Astrocyte (in vitro differentiated cells and primary cell): ENCODE results near the gene BRMS1. TPM values are rescaled to one million over a fixed set of nuclear protein-coding genes. Genes with fewer than 3 reads are reported as not detected.

Experiments
- DNase-seq: peaks from one replicate; pipeline ENCODE4 v3.0.0-alpha.2; 2010; ENCODE audit warnings: low read depth
- FAIRE-seq: peaks from 2 replicates; lab custom pipeline; 2011; peaks lifted over from hg19 to GRCh38; lab: Jason Lieb, UNC
- H2AFZ ChIP-seq: 2 replicates; pipeline ENCODE4 v1.6.0; 2012; ENCODE audit warnings: low read depth, low read length, inconsistent platforms
- H3K27ac ChIP-seq: 2 replicates; pipeline ENCODE4 v1.5.1; 2011; ENCODE audit warnings: low read depth, low read length, inconsistent platforms
- H3K27me3 ChIP-seq: 2 replicates; pipeline ENCODE4 v1.6.0; 2011; ENCODE audit warnings: low read length, inconsistent platforms; ENCODE audit not compliant: insufficient read depth
- H3K36me3 ChIP-seq: 2 replicates; pipeline ENCODE4 v1.5.1; 2011; ENCODE audit warnings: low read length, inconsistent platforms; ENCODE audit not compliant: insufficient read depth
- H3K4me1 ChIP-seq: 2 replicates; pipeline ENCODE4 v1.5.1; 2011; ENCODE audit warnings: low read length, inconsistent platforms; ENCODE audit not compliant: insufficient read depth
- H3K4me2 ChIP-seq: 2 replicates; pipeline ENCODE4 v1.6.0; 2012; ENCODE audit warnings: low read length, inconsistent platforms
- H3K4me3 ChIP-seq: 2 replicates; pipeline ENCODE4 v1.5.1; 2011; ENCODE audit warnings: low read depth, mild to moderate bottlenecking, low read length, inconsistent platforms; ENCODE audit not compliant: insufficient read depth
- H3K79me2 ChIP-seq: 2 replicates; pipeline ENCODE4 v1.6.0; 2012; ENCODE audit warnings: mild to moderate bottlenecking, low read length, inconsistent platforms; ENCODE audit not compliant: insufficient read depth
- H3K9ac ChIP-seq: 2 replicates; pipeline ENCODE4 v1.6.0; 2012; ENCODE audit warnings: mild to moderate bottlenecking, low read length, inconsistent platforms
- H3K9me3 ChIP-seq: 2 replicates; pipeline ENCODE4 v1.5.1; 2012; ENCODE audit warnings: low read depth, mild to moderate bottlenecking, low read length, inconsistent platforms; ENCODE audit not compliant: insufficient read depth
- H4K20me1 ChIP-seq: 2 replicates; pipeline ENCODE4 v1.6.0; 2012; ENCODE audit warnings: low read length, inconsistent platforms; ENCODE audit not compliant: insufficient read depth
- H3K27ac Mint-ChIP-seq: one replicate; pipeline ENCODE4 v1.8.0; 2021; ENCODE audit warnings: mild to moderate bottlenecking, mixed read lengths; ENCODE audit not compliant: unreplicated experiment
- H3K27me3 Mint-ChIP-seq: one replicate; pipeline ENCODE4 v1.8.0; 2021; ENCODE audit warnings: low read depth, mixed read lengths; ENCODE audit not compliant: unreplicated experiment
- H3K36me3 Mint-ChIP-seq: one replicate; pipeline ENCODE4 v1.8.0; 2021; ENCODE audit warnings: low read depth, mixed read lengths; ENCODE audit not compliant: unreplicated experiment
- H3K4me1 Mint-ChIP-seq: one replicate; pipeline ENCODE4 v1.8.0; 2021; ENCODE audit warnings: low read depth, mixed read lengths; ENCODE audit not compliant: unreplicated experiment
- H3K4me3 Mint-ChIP-seq: one replicate; pipeline ENCODE4 v1.8.0; 2021; ENCODE audit warnings: mild to moderate bottlenecking, moderate library complexity, mixed read lengths; ENCODE audit not compliant: unreplicated experiment
- H3K9me3 Mint-ChIP-seq: one replicate; pipeline ENCODE4 v1.8.0; 2021; ENCODE audit warnings: mild to moderate bottlenecking, mixed read lengths; ENCODE audit not compliant: unreplicated experiment
- EZH2 ChIP-seq: IDR thresholded peaks from 2 replicates; pipeline ENCODE4 v1.6.1; 2012; ENCODE audit warnings: mild to moderate bottlenecking, low read length, inconsistent platforms; ENCODE audit not compliant: insufficient read depth
- total RNA-seq: library from RNA; stranded (reverse); gene quantifications from 2 replicates; pipeline ENCODE4 v1.2.1, GENCODE V29; 2021
- TF ChIP-seq, protein P1 (sequence below): IDR thresholded peaks from 2 replicates; pipeline ENCODE4 v1.5.1; 2011; ENCODE audit warnings: low read depth, mild to moderate bottlenecking, inconsistent platforms, low read length, moderate library complexity; ENCODE audit not compliant: insufficient read depth

Gene BRMS1
- total RNA-seq, 1 donor from 2014 or later, result 47.8 TPM

DNA sequence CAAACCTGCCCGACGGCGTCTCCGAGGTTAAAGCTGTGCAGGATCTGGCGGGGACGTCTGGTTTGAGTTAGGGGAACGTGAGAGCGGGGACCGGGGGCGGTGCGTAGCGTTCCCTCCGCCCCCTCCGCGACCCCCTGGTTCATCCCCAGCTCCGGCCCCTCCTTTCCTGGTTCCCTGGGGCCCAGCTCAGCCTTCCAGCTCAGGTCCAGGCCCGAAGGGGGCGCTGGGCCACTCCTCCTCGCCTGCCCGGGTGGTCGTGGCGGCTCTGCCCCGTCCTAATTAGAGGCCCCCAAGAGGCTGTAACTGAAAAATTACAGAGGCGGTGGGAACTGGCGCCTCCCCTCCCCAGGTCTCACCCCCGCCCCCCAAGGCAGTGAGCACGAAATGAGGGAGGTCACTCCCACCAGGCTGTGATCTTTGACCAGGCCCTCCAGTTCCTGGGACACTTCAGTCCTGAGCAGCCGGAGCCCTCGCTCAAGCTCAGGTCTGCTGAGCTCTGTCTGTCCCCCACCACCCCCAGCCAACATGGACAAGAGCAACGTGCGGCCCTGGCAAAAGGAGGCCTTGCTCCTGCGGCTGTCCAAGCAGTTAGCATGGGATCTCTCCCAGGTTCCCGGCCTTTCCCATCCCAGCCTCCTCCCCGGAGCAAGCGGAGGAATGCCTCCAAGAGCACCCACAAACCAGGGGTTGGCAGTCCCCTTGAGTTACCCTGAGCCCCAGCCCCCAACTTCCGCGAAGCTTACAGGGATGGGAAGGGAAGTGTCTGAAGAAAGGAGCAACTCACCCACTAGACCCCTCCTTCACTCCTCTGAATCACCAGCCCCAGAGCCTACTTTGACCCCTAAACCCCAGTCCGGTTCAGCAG, 31.4 kb downstream of the BRMS1 start:
- H3K9ac ChIP-seq, result peak overlapping the region; percentile 80
- H3K9me3 ChIP-seq, result no peaks in the 10 kb centered on the region
- H3K4me3 Mint-ChIP-seq, result peak overlapping the region; percentile 74
- peaks cover 50% of the 10 kb centered on the region for H3K4me1 ChIP-seq
- H3K9me3 Mint-ChIP-seq, result peaks cover 1% of the 10 kb centered on the region
- TF ChIP-seq, protein P1, sequence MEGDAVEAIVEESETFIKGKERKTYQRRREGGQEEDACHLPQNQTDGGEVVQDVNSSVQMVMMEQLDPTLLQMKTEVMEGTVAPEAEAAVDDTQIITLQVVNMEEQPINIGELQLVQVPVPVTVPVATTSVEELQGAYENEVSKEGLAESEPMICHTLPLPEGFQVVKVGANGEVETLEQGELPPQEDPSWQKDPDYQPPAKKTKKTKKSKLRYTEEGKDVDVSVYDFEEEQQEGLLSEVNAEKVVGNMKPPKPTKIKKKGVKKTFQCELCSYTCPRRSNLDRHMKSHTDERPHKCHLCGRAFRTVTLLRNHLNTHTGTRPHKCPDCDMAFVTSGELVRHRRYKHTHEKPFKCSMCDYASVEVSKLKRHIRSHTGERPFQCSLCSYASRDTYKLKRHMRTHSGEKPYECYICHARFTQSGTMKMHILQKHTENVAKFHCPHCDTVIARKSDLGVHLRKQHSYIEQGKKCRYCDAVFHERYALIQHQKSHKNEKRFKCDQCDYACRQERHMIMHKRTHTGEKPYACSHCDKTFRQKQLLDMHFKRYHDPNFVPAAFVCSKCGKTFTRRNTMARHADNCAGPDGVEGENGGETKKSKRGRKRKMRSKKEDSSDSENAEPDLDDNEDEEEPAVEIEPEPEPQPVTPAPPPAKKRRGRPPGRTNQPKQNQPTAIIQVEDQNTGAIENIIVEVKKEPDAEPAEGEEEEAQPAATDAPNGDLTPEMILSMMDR, result no peak
- TF ChIP-seq EZH2, result no peak
- peak overlapping the region; percentile 90 for H3K27ac ChIP-seq
- H3K27ac Mint-ChIP-seq, result peak overlapping the region; percentile 86
- no peaks in the 10 kb centered on the region for H3K27me3 ChIP-seq
- H3K4me1 Mint-ChIP-seq, result peaks cover 27% of the 10 kb centered on the region
- H3K79me2 ChIP-seq, result peaks cover 32% of the 10 kb centered on the region
- H3K36me3 ChIP-seq, result no peaks in the 10 kb centered on the region
- H3K4me3 ChIP-seq, result peak overlapping the region; percentile 48
- H2AFZ ChIP-seq, result peak overlapping the region; percentile 75
- peaks cover 4% of the 10 kb centered on the region for H3K27me3 Mint-ChIP-seq
- DNase-seq (no peak), FAIRE-seq (no peak)
- peak overlapping the region; percentile 81 for H3K4me2 ChIP-seq
- H3K36me3 Mint-ChIP-seq, result peaks cover under 1% of the 10 kb centered on the region
- peaks cover 15% of the 10 kb centered on the region for H4K20me1 ChIP-seq

- peak overlapping the region; percentile 95 for H3K27ac Mint-ChIP-seq
- peak overlapping the region; percentile 91 for H3K4me3 Mint-ChIP-seq
- Histone ChIP-seq H3K36me3 (no peaks in the 10 kb centered on the region), H3K79me2 (peaks cover 32% of the 10 kb centered on the region), H3K4me2 (peak overlapping the region; percentile 92), H3K9me3 (no peaks in the 10 kb centered on the region), H3K27me3 (no peaks in the 10 kb centered on the region), H3K27ac (peak overlapping the region; percentile 90), H4K20me1 (peaks cover 15% of the 10 kb centered on the region), H3K4me1 (peaks cover 42% of the 10 kb centered on the region), H3K4me3 (peak overlapping the region; percentile 65), H2AFZ (peak overlapping the region; percentile 93), H3K9ac (peak overlapping the region; percentile 80)
- H3K27me3 Mint-ChIP-seq, result peaks cover 6% of the 10 kb centered on the region
- no peaks in the 10 kb centered on the region for H3K9me3 Mint-ChIP-seq
- H3K4me1 Mint-ChIP-seq, result peaks cover 21% of the 10 kb centered on the region
- peak; percentile 94 for DNase-seq
- FAIRE-seq, result peak; percentile 20
- no peak for TF ChIP-seq EZH2
- TF ChIP-seq, protein P1, result no peak
- H3K36me3 Mint-ChIP-seq, result no peaks in the 10 kb centered on the region
Measured at GRCh38 chr11:66312549-66313320, 32.2 kb downstream of the BRMS1 start.
